Measurements from ENCODE around the gene PLBD2. TPM values are rescaled to one million over a fixed set of nuclear protein-coding genes. Genes with fewer than 3 reads are reported as not detected.

PLBD2 gene
- total and polyA plus RNA-seq, 9 of the 15 experiments (the other 6 are each of a cell fraction or from before 2014, with no cell fraction given): 2.4 to 37.4 (median 6.0) TPM

DNA sequence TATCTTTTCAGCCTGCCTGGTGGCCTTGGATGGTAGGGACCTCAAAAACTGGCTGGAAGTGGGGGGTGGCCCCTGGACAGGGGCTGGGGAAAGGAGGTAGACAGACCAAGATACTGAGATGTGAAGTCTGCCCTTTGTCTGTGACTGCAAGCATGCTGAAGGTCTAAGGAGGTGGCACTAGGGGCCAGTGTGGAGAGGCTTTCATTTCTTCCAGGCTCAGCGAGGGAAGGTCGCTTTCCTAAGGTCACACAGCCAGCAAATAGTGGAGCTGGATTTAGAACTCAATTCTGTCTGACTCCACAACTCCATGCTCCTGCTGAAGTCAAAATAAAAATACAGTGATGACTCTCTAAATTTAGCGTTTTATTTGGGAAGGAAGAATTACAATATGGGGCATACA is 11.3 kb upstream of the PLBD2 start:
- 0 out of 3 replicates have a peak overlapping the region, but pooled peaks have one; percentile 17 for H3K27ac ChIP-seq (ENCODE audit: extremely low read depth, low read depth, low read length)
- ATAC-seq (peak; percentile 77), DNase-seq (ENCODE audit: extremely low read depth in 1 of 4, low spot score in 3 of 4) (no peak), FAIRE-seq (no peak)
- H3K4me2 ChIP-seq (ENCODE audit: insufficient read depth, low read length): no peak overlapping the region
- H3K9me1 ChIP-seq (ENCODE audit: control insufficient read depth, insufficient read depth, low read length): no peaks in the 10 kb centered on the region
- ChIA-PET CTCF (ENCODE audit: low intra/inter-chr PET ratio) (no interaction called here), POLR2A (interaction anchor here (2.3 kb wide), 1 partner anchor 12 kb away, joined by 5 read pairs; the partner anchor contains the start of gene SLC8B1)
- no peaks in the 10 kb centered on the region for H3K36me3 ChIP-seq (ENCODE audit: control insufficient read depth, insufficient read depth, low read length)
- intact Hi-C loops (cut with micrococcal nuclease) (no loop called here), in situ Hi-C loops (cut with MboI) (no loop called here)
- H4K20me1 ChIP-seq (replicated peaks; ENCODE audit: control insufficient read depth, insufficient read depth, low read length): no peaks in the 10 kb centered on the region
- 46% methylated on average over 3 of the region's 3 CpGs for WGBS (ENCODE audit: insufficient coverage, low coverage, missing lambda C conversion rate)
- BruUV-seq (replicated peaks): no TSS peak
- H2AFZ ChIP-seq (ENCODE audit: low read depth, low read length): no peak overlapping the region
- TF ChIP-seq RBM25 (IDR thresholded peaks at IDR 0.05; ENCODE audit: low read depth, low read length, severe bottlenecking): peak; percentile 84
- peak; percentile 82 for TF ChIP-seq ZFP36 (IDR thresholded peaks at IDR 0.05; ENCODE audit: low read depth, low read length, partially characterized antibody)
- peak; percentile 31; the same call in 1 of the 2 replicates for TF ChIP-seq SMARCA5 (IDR thresholded peaks at IDR 0.05)
- peak; percentile 54; the same call in 1 of the 2 replicates for TF ChIP-seq BCOR (IDR thresholded peaks at IDR 0.05)
- TF ChIP-seq, protein P1, sequence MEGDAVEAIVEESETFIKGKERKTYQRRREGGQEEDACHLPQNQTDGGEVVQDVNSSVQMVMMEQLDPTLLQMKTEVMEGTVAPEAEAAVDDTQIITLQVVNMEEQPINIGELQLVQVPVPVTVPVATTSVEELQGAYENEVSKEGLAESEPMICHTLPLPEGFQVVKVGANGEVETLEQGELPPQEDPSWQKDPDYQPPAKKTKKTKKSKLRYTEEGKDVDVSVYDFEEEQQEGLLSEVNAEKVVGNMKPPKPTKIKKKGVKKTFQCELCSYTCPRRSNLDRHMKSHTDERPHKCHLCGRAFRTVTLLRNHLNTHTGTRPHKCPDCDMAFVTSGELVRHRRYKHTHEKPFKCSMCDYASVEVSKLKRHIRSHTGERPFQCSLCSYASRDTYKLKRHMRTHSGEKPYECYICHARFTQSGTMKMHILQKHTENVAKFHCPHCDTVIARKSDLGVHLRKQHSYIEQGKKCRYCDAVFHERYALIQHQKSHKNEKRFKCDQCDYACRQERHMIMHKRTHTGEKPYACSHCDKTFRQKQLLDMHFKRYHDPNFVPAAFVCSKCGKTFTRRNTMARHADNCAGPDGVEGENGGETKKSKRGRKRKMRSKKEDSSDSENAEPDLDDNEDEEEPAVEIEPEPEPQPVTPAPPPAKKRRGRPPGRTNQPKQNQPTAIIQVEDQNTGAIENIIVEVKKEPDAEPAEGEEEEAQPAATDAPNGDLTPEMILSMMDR (IDR thresholded peaks at IDR 0.05 in 2 of 3, conservative IDR thresholded peaks at IDR 0.05 in 1 of 3; ENCODE audit: insufficient read depth in 2 of 3, low read depth in 1 of 3, low read length in 3 of 3): peak in 2 of 3 experiments; percentile 4 to 12; a peak in 1 of 6 replicates
- TF ChIP-seq ILF3 (IDR thresholded peaks at IDR 0.05; ENCODE audit: borderline replicate concordance): no peak
- peak; percentile 77 for TF ChIP-seq ZNF24 (IDR thresholded peaks at IDR 0.05)
- peak; percentile 24; the same call in 1 of the 2 replicates for TF ChIP-seq SP1 (CRISPR knock-in tag; IDR thresholded peaks at IDR 0.05)
- no peak for TF ChIP-seq TEAD1 (CRISPR knock-in tag; IDR thresholded peaks at IDR 0.05)
- H3K9ac ChIP-seq (ENCODE audit: insufficient read depth in 1 of 2, low read depth in 2 of 2, low read length in 2 of 2): no peak overlapping the region
- H3K27me3 ChIP-seq (ENCODE audit: control insufficient read depth in 2 of 2, insufficient read depth in 2 of 2, low read length in 2 of 2): no peaks in the 10 kb centered on the region
- H3K4me1 ChIP-seq (replicated peaks in 1 of 2; ENCODE audit: control insufficient read depth in 2 of 2, insufficient read depth in 2 of 2, low read length in 2 of 2): peaks cover 14 to 19% of the 10 kb centered on the region in 2 experiments
- H3K9me3 ChIP-seq (replicated peaks; ENCODE audit: control insufficient read depth, insufficient read depth, low read depth, low read length): no peaks in the 10 kb centered on the region
- no peaks in the 10 kb centered on the region for H3K79me2 ChIP-seq (ENCODE audit: control insufficient read depth, insufficient read depth, low read length)
- H3K4me3 ChIP-seq: no peak overlapping the region

Measured in K562 (cell line).